ENCODE data around the gene UBAC2. TPM values are rescaled to one million over a fixed set of nuclear protein-coding genes. Genes with fewer than 3 reads are reported as not detected.

The UBAC2 gene
- total and polyA plus RNA-seq, 2 of the 8 experiments (the other 6 are each of a cell fraction or from before 2014, with no cell fraction given): 75.9 to 76.9 TPM

- Histone ChIP-seq H3K79me1 (ENCODE audit: low read depth, low read length) (no peaks in the 10 kb centered on the region), H2AFZ (ENCODE audit: low read length) (peak overlapping the region; percentile 61), H3K27me3 (replicated peaks in 1 of 4; ENCODE audit: control insufficient read depth in 3 of 4, extremely low read depth in 1 of 4, insufficient read depth in 3 of 4, low read length in 3 of 4) (no peaks in the 10 kb centered on the region), H2BK120ac (replicated peaks; ENCODE audit: low read depth, low read length) (no peak overlapping the region), H3K79me2 (ENCODE audit: control insufficient read depth in 1 of 2, insufficient read depth in 2 of 2, low read length in 2 of 2) (no peaks in the 10 kb centered on the region), H3K23ac (ENCODE audit: insufficient read length) (no peak overlapping the region), H3K4me3 (ENCODE audit: extremely low read depth in 1 of 4, insufficient read depth in 2 of 4, low read depth in 3 of 4, low read length in 4 of 4) (peak overlapping the region in 1 of 4 experiments; percentile 1; a peak in 1 of 8 replicates), H3K9ac (replicated peaks in 1 of 4; ENCODE audit: extremely low read depth in 1 of 4, low read depth in 3 of 4, low read length in 3 of 4) (no peak overlapping the region), H3K36me3 (ENCODE audit: control insufficient read depth in 2 of 4, insufficient read depth in 4 of 4, low read length in 3 of 4) (no peaks in the 10 kb centered on the region; a peak in 1 of 8 replicates), H2BK12ac (ENCODE audit: low read depth, low read length) (peak overlapping the region; percentile 97; the same call in 1 of the 2 replicates), H3K18ac (ENCODE audit: extremely low read depth, low read length) (peak overlapping the region; percentile 76), H3K56ac (replicated peaks; ENCODE audit: insufficient read length, low read depth, low read length) (no peak overlapping the region), H4K20me1 (replicated peaks in 1 of 2; ENCODE audit: control insufficient read depth in 1 of 2, insufficient read depth in 2 of 2, low read length in 2 of 2) (peaks cover 0 to 7% of the 10 kb centered on the region in 2 experiments), H3K4me1 (replicated peaks in 1 of 4; ENCODE audit: control insufficient read depth in 3 of 4, insufficient read depth in 4 of 4, low read length in 3 of 4) (peaks cover 0 to 13% (median 9%) of the 10 kb centered on the region in 4 experiments; a peak in 5 of 7 replicates), H2BK5ac (ENCODE audit: low read depth, low read length) (peak overlapping the region; percentile 68; the same call in 1 of the 2 replicates), H3K23me2 (ENCODE audit: low read depth, low read length) (peaks cover 6% of the 10 kb centered on the region; the same call in 1 of the 2 replicates), H3K27ac (ENCODE audit: low read depth, low read length) (no peak overlapping the region), H2BK20ac (ENCODE audit: low read length) (peak overlapping the region; percentile 77; the same call in 1 of the 2 replicates), H4K5ac (ENCODE audit: insufficient read length, low read depth, low read length) (no peak overlapping the region), H3K4me2 (ENCODE audit: insufficient read depth in 1 of 2, low read depth in 2 of 2, low read length in 2 of 2) (peak overlapping the region; percentile 26 to 35), H3K14ac (ENCODE audit: insufficient read length) (no peak overlapping the region), H2BK15ac (ENCODE audit: low read length) (peak overlapping the region; percentile 65; the same call in 1 of the 2 replicates), H3K4ac (replicated peaks; ENCODE audit: insufficient read length, low read depth, low read length) (no peak overlapping the region), H4K91ac (replicated peaks; ENCODE audit: insufficient read length, low read length) (peak overlapping the region; percentile 14), H4K8ac (ENCODE audit: extremely low read depth, insufficient read depth, low read length) (no peak overlapping the region; the same call in 1 of the 2 replicates), H3K9me3 (ENCODE audit: insufficient read depth in 2 of 2, low read depth in 1 of 2, low read length in 1 of 2) (no peaks in the 10 kb centered on the region), H2AK5ac (ENCODE audit: low read depth, low read length) (no peak overlapping the region)
- TF ChIP-seq SIN3A (conservative IDR thresholded peaks at IDR 0.05 in 1 of 2, IDR thresholded peaks at IDR 0.05 in 1 of 2; ENCODE audit: low read depth in 1 of 2, low read length in 2 of 2): 0 out of 4 replicates have a peak, but pooled peaks of 1 of the 2 experiments have one; percentile 20
- TF ChIP-seq USF2 (IDR thresholded peaks at IDR 0.05; ENCODE audit: low read length): no peak
- TF ChIP-seq KDM5A (IDR thresholded peaks at IDR 0.05; ENCODE audit: low read length): no peak
- FAIRE-seq: no peak
- DNase-seq (ENCODE audit: low read depth in 1 of 2, low spot score in 2 of 2): no peak
- 46% methylated on average over 17 of the region's 19 CpGs; no CpG with 5 or more reads in 1 of the 2 experiments for WGBS, 2 experiments (ENCODE audit: extremely low coverage in 1 of 2, insufficient coverage in 1 of 2, insufficient read length in 1 of 2, insufficient replicate concordance in 2 of 2, low coverage in 1 of 2, low lambda C conversion rate in 2 of 2, missing lambda C conversion rate in 1 of 2)
- ChIA-PET CTCF (ENCODE audit: partially characterized antibody) (interaction anchor here (0.5 to 4.9 kb wide), 16 partner anchors 10 to 710 kb away, joined by 3 to 28 read pairs (median 4); no protein-coding TSS in a partner anchor), POLR2A (ENCODE audit: partially characterized antibody) (interaction anchor here (1.4 kb wide), 1 partner anchor 38 kb away, joined by 4 read pairs; no protein-coding TSS in a partner anchor)
These were observed 216.8 kb downstream of the UBAC2 start for GRCh38 chr13:99417201-99418102.
